Ishikawa (cell line): Measurements from ENCODE around the gene HK1.

Experiments used
- CEBPB ChIP-seq: IDR thresholded peaks from 2 replicates; pipeline ENCODE4 v1.6.1; 2012
- CREB1 ChIP-seq: IDR thresholded peaks from 2 replicates; pipeline ENCODE4 v1.6.1; 2012; ENCODE audit warnings: low read depth
- EGR1 ChIP-seq: IDR thresholded peaks from 2 replicates; pipeline ENCODE4 v1.6.1; 2012
- EP300 ChIP-seq: IDR thresholded peaks from 2 replicates; pipeline ENCODE4 v1.6.1; 2012; ENCODE audit warnings: borderline replicate concordance
- MAX ChIP-seq: IDR thresholded peaks from 2 replicates; pipeline ENCODE4 v1.6.1; 2012
- TAF1 ChIP-seq: IDR thresholded peaks from 2 replicates; pipeline ENCODE4 v1.6.1; 2012; ENCODE audit warnings: low read depth, mild to moderate bottlenecking
- TEAD4 ChIP-seq: IDR thresholded peaks from 2 replicates; pipeline ENCODE4 v1.6.1; 2012
- YY1 ChIP-seq: IDR thresholded peaks from 2 replicates; pipeline ENCODE4 v1.6.1; 2012; ENCODE audit warnings: low read depth
- TF ChIP-seq, protein P1 (sequence below): IDR thresholded peaks from 2 replicates; pipeline ENCODE4 v1.6.1; 2012; ENCODE audit warnings: low read depth, mild to moderate bottlenecking

DNA sequence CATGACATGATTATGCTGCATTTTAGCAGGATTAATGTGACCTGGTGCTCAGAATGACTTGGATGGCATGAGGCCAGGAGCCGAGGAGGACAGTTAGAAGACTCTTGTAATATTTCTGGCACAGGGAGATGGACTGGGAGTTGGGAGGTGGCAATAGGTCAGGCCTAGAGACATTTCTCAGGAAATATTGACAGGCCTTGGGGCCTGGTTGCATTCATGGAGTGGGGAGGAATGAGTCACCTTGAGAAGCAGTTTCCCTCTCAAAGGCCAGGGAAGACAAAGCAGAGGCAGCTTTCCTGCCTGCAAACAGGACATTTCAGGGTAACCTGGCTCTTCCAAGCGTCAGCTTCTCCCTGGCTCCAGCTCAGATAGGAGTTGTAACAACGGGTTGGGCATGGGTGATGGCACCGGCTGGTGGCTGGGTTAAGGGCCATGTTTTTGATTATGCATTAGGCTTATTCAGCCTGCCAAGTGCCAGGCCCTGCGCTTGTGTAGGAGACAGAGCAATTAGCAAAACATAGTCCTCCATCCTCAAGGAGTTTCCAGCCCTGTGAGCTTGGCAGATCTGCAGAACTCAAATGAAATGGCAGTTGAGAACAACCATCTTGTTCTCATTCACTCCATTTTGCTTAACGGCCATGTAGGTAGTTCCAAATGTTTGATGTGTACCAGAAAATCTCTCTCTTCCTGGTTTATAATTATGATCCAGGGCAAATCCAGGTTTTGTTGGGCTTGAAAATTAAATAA, 38.2 kb downstream of the HK1 start:
- TF ChIP-seq CEBPB (no peak), MAX (no peak), EP300 (no peak), TEAD4 (no peak), EGR1 (no peak), YY1 (no peak), CREB1 (no peak), TAF1 (no peak)
- TF ChIP-seq, protein P1, sequence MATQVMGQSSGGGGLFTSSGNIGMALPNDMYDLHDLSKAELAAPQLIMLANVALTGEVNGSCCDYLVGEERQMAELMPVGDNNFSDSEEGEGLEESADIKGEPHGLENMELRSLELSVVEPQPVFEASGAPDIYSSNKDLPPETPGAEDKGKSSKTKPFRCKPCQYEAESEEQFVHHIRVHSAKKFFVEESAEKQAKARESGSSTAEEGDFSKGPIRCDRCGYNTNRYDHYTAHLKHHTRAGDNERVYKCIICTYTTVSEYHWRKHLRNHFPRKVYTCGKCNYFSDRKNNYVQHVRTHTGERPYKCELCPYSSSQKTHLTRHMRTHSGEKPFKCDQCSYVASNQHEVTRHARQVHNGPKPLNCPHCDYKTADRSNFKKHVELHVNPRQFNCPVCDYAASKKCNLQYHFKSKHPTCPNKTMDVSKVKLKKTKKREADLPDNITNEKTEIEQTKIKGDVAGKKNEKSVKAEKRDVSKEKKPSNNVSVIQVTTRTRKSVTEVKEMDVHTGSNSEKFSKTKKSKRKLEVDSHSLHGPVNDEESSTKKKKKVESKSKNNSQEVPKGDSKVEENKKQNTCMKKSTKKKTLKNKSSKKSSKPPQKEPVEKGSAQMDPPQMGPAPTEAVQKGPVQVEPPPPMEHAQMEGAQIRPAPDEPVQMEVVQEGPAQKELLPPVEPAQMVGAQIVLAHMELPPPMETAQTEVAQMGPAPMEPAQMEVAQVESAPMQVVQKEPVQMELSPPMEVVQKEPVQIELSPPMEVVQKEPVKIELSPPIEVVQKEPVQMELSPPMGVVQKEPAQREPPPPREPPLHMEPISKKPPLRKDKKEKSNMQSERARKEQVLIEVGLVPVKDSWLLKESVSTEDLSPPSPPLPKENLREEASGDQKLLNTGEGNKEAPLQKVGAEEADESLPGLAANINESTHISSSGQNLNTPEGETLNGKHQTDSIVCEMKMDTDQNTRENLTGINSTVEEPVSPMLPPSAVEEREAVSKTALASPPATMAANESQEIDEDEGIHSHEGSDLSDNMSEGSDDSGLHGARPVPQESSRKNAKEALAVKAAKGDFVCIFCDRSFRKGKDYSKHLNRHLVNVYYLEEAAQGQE: no peak
